Measurements from ENCODE around the gene CYTIP. TPM values are rescaled to one million over a fixed set of nuclear protein-coding genes. Genes with fewer than 3 reads are reported as not detected.
"Not testable (repeated sequence)": the region's sequence is repeated elsewhere in the genome, so short reads cannot be mapped to it uniquely, and the experiment has no call there.

Gene CYTIP
- total RNA-seq, 1 donor from 2014 or later: 0.14 TPM

- no peak overlapping the region for H3K4me3 Mint-ChIP-seq (ENCODE audit: low read depth)
- DNase-seq (ENCODE audit: low spot score, unreplicated experiment): no peak
- H3K27me3 Mint-ChIP-seq: peaks cover 12% of the 10 kb centered on the region
- peaks cover 9% of the 10 kb centered on the region for H3K4me1 Mint-ChIP-seq (ENCODE audit: low read depth)
- no peak overlapping the region for H3K27ac Mint-ChIP-seq
- TF ChIP-seq CTCF (IDR thresholded peaks at IDR 0.05; ENCODE audit: unreplicated experiment): no peak
- H3K9me3 Mint-ChIP-seq (ENCODE audit: low read depth): no peaks in the 10 kb centered on the region
- H3K36me3 Mint-ChIP-seq (ENCODE audit: insufficient read depth): no peaks in the 10 kb centered on the region
Measured at GRCh38 chr2:157404363-157404762, 39.5 kb downstream of the CYTIP start.

GRCh38 chr2:157402801-157403485 lies 40.9 kb downstream of the CYTIP start:
- not testable (repeated sequence) for H3K27ac Mint-ChIP-seq; H3K4me1 Mint-ChIP-seq (ENCODE audit: low read depth); DNase-seq (ENCODE audit: low spot score, unreplicated experiment); H3K9me3 Mint-ChIP-seq (ENCODE audit: low read depth); H3K36me3 Mint-ChIP-seq (ENCODE audit: insufficient read depth); H3K4me3 Mint-ChIP-seq (ENCODE audit: low read depth)
- H3K27me3 Mint-ChIP-seq: peaks cover 12% of the 10 kb centered on the region

GRCh38 chr2:157395811-157396210 lies 48.1 kb downstream of the CYTIP start:
- Mint-ChIP-seq H3K27me3 (no peaks in the 10 kb centered on the region), H3K4me3 (ENCODE audit: low read depth) (no peak overlapping the region), H3K27ac (no peak overlapping the region), H3K36me3 (ENCODE audit: insufficient read depth) (no peaks in the 10 kb centered on the region), H3K4me1 (ENCODE audit: low read depth) (peaks cover 6% of the 10 kb centered on the region), H3K9me3 (ENCODE audit: low read depth) (peaks cover 3% of the 10 kb centered on the region)
- no peak for TF ChIP-seq CTCF (IDR thresholded peaks at IDR 0.05; ENCODE audit: unreplicated experiment)
- no peak for DNase-seq (ENCODE audit: low spot score, unreplicated experiment)

GRCh38 chr2:157394928-157395327 lies 49.0 kb downstream of the CYTIP start:
- no peaks in the 10 kb centered on the region for H3K4me1 Mint-ChIP-seq (ENCODE audit: low read depth)
- no peaks in the 10 kb centered on the region for H3K27me3 Mint-ChIP-seq
- no peaks in the 10 kb centered on the region for H3K36me3 Mint-ChIP-seq (ENCODE audit: insufficient read depth)
- no peak for DNase-seq (ENCODE audit: low spot score, unreplicated experiment)
- H3K27ac Mint-ChIP-seq: no peak overlapping the region
- no peak overlapping the region for H3K4me3 Mint-ChIP-seq (ENCODE audit: low read depth)
- no peak for TF ChIP-seq CTCF (IDR thresholded peaks at IDR 0.05; ENCODE audit: unreplicated experiment)
- H3K9me3 Mint-ChIP-seq (ENCODE audit: low read depth): peaks cover 3% of the 10 kb centered on the region

- Mint-ChIP-seq H3K4me3 (ENCODE audit: low read depth) (no peak overlapping the region), H3K27ac (no peak overlapping the region), H3K36me3 (ENCODE audit: insufficient read depth) (no peaks in the 10 kb centered on the region), H3K9me3 (ENCODE audit: low read depth) (peaks cover 11% of the 10 kb centered on the region), H3K27me3 (no peaks in the 10 kb centered on the region), H3K4me1 (ENCODE audit: low read depth) (no peaks in the 10 kb centered on the region)
- no peak for DNase-seq (ENCODE audit: low spot score, unreplicated experiment)
- TF ChIP-seq CTCF (IDR thresholded peaks at IDR 0.05; ENCODE audit: unreplicated experiment): no peak
Measured at GRCh38 chr2:157393348-157393747, 50.5 kb downstream of the CYTIP start.

- Mint-ChIP-seq H3K27me3 (no peaks in the 10 kb centered on the region), H3K4me3 (ENCODE audit: low read depth) (no peak overlapping the region), H3K4me1 (ENCODE audit: low read depth) (peaks cover 1% of the 10 kb centered on the region), H3K27ac (no peak overlapping the region), H3K9me3 (ENCODE audit: low read depth) (peaks cover 16% of the 10 kb centered on the region), H3K36me3 (ENCODE audit: insufficient read depth) (no peaks in the 10 kb centered on the region)
- TF ChIP-seq CTCF (IDR thresholded peaks at IDR 0.05; ENCODE audit: unreplicated experiment): no peak
- no peak for DNase-seq (ENCODE audit: low spot score, unreplicated experiment)
Measured at GRCh38 chr2:157388827-157389226, 55.1 kb downstream of the CYTIP start.
